ENCODE data around the gene MRGPRE.

Gene MRGPRE

GRCh38 chr11:3218483-3219280 is 13.5 kb downstream of the MRGPRE start, which contains the start of gene MRGPRG:
Gene MRGPRG (minus strand): TSS chr11:3218813. CDS start chr11:3218813, 0 bp downstream.
- Histone ChIP-seq H3K4me3 (ENCODE audit: low read length) (no peak within 1 kb of the TSS), H3K36me3 (ENCODE audit: insufficient read depth, low read length) (no peaks in the 10 kb centered on the region), H3K27me3 (ENCODE audit: control insufficient read depth, insufficient read depth, low read length) (peaks cover 62% of the 10 kb centered on the region), H3K4me2 (ENCODE audit: low read length) (no peak within 1 kb of the TSS), H3K4me1 (ENCODE audit: control insufficient read depth, insufficient read depth, low read length) (no peaks in the 10 kb centered on the region), H3K9me3 (replicated peaks; ENCODE audit: low read length) (no peaks in the 10 kb centered on the region), H3K9ac (ENCODE audit: low read depth, low read length) (no peak within 1 kb of the TSS)

- Histone ChIP-seq H3K36me3 (ENCODE audit: insufficient read depth, low read length) (no peaks in the 10 kb centered on the region), H3K27me3 (ENCODE audit: control insufficient read depth, insufficient read depth, low read length) (peaks cover 60% of the 10 kb centered on the region), H3K4me1 (ENCODE audit: control insufficient read depth, insufficient read depth, low read length) (no peaks in the 10 kb centered on the region), H3K4me2 (ENCODE audit: low read length) (no peak overlapping the region), H3K9ac (ENCODE audit: low read depth, low read length) (no peak overlapping the region), H3K4me3 (ENCODE audit: low read length) (no peak overlapping the region), H3K9me3 (replicated peaks; ENCODE audit: low read length) (no peaks in the 10 kb centered on the region)
These were observed 14.3 kb downstream of the MRGPRE start for GRCh38 chr11:3217818-3218482.

GRCh38 chr11:3216027-3216525 is 16.1 kb downstream of the MRGPRE start:
- Histone ChIP-seq H3K9ac (ENCODE audit: low read depth, low read length) (no peak overlapping the region), H3K27me3 (ENCODE audit: control insufficient read depth, insufficient read depth, low read length) (peaks cover 49% of the 10 kb centered on the region), H3K9me3 (replicated peaks; ENCODE audit: low read length) (no peaks in the 10 kb centered on the region), H3K36me3 (ENCODE audit: insufficient read depth, low read length) (no peaks in the 10 kb centered on the region), H3K4me3 (ENCODE audit: low read length) (no peak overlapping the region), H3K4me2 (ENCODE audit: low read length) (no peak overlapping the region), H3K4me1 (ENCODE audit: control insufficient read depth, insufficient read depth, low read length) (no peaks in the 10 kb centered on the region)

- no peak overlapping the region for H3K4me3 ChIP-seq (ENCODE audit: low read length)
- H3K27me3 ChIP-seq (ENCODE audit: control insufficient read depth, insufficient read depth, low read length), result peaks cover 43% of the 10 kb centered on the region
- no peaks in the 10 kb centered on the region for H3K36me3 ChIP-seq (ENCODE audit: insufficient read depth, low read length)
- no peak overlapping the region for H3K9ac ChIP-seq (ENCODE audit: low read depth, low read length)
- no peaks in the 10 kb centered on the region for H3K4me1 ChIP-seq (ENCODE audit: control insufficient read depth, insufficient read depth, low read length)
- no peaks in the 10 kb centered on the region for H3K9me3 ChIP-seq (replicated peaks; ENCODE audit: low read length)
- no peak overlapping the region for H3K4me2 ChIP-seq (ENCODE audit: low read length)
These were observed 16.7 kb downstream of the MRGPRE start for GRCh38 chr11:3215346-3216026.

GRCh38 chr11:3214420-3214699 is 17.9 kb downstream of the MRGPRE start:
- H3K36me3 ChIP-seq (ENCODE audit: insufficient read depth, low read length), result no peaks in the 10 kb centered on the region
- H3K4me2 ChIP-seq (ENCODE audit: low read length), result no peak overlapping the region
- H3K4me3 ChIP-seq (ENCODE audit: low read length), result no peak overlapping the region
- peaks cover 35% of the 10 kb centered on the region for H3K27me3 ChIP-seq (ENCODE audit: control insufficient read depth, insufficient read depth, low read length)
- H3K4me1 ChIP-seq (ENCODE audit: control insufficient read depth, insufficient read depth, low read length), result no peaks in the 10 kb centered on the region
- H3K9me3 ChIP-seq (replicated peaks; ENCODE audit: low read length), result no peaks in the 10 kb centered on the region
- no peak overlapping the region for H3K9ac ChIP-seq (ENCODE audit: low read depth, low read length)

GRCh38 chr11:3213659-3214419 is 18.4 kb downstream of the MRGPRE start:
- Histone ChIP-seq H3K4me3 (ENCODE audit: low read length) (no peak overlapping the region), H3K4me1 (ENCODE audit: control insufficient read depth, insufficient read depth, low read length) (no peaks in the 10 kb centered on the region), H3K27me3 (ENCODE audit: control insufficient read depth, insufficient read depth, low read length) (peaks cover 35% of the 10 kb centered on the region), H3K9ac (ENCODE audit: low read depth, low read length) (no peak overlapping the region), H3K9me3 (replicated peaks; ENCODE audit: low read length) (no peaks in the 10 kb centered on the region), H3K36me3 (ENCODE audit: insufficient read depth, low read length) (no peaks in the 10 kb centered on the region), H3K4me2 (ENCODE audit: low read length) (no peak overlapping the region)

GRCh38 chr11:3208272-3208671 is 23.9 kb downstream of the MRGPRE start:
- Histone ChIP-seq H3K4me1 (ENCODE audit: control insufficient read depth, insufficient read depth, low read length) (no peaks in the 10 kb centered on the region), H3K4me2 (ENCODE audit: low read length) (no peak overlapping the region), H3K9ac (ENCODE audit: low read depth, low read length) (no peak overlapping the region), H3K27me3 (ENCODE audit: control insufficient read depth, insufficient read depth, low read length) (peaks cover 42% of the 10 kb centered on the region), H3K4me3 (ENCODE audit: low read length) (no peak overlapping the region), H3K36me3 (ENCODE audit: insufficient read depth, low read length) (no peaks in the 10 kb centered on the region), H3K9me3 (replicated peaks; ENCODE audit: low read length) (no peaks in the 10 kb centered on the region)

- no peaks in the 10 kb centered on the region for H3K9me3 ChIP-seq (replicated peaks; ENCODE audit: low read length)
- no peak overlapping the region for H3K9ac ChIP-seq (ENCODE audit: low read depth, low read length)
- H3K4me2 ChIP-seq (ENCODE audit: low read length), result no peak overlapping the region
- H3K27me3 ChIP-seq (ENCODE audit: control insufficient read depth, insufficient read depth, low read length), result peaks cover 43% of the 10 kb centered on the region
- H3K4me1 ChIP-seq (ENCODE audit: control insufficient read depth, insufficient read depth, low read length), result no peaks in the 10 kb centered on the region
- H3K4me3 ChIP-seq (ENCODE audit: low read length), result no peak overlapping the region
- no peaks in the 10 kb centered on the region for H3K36me3 ChIP-seq (ENCODE audit: insufficient read depth, low read length)
These were observed 24.6 kb downstream of the MRGPRE start for GRCh38 chr11:3207526-3208189.

- no peaks in the 10 kb centered on the region for H3K9me3 ChIP-seq (replicated peaks; ENCODE audit: low read length)
- no peak overlapping the region for H3K4me2 ChIP-seq (ENCODE audit: low read length)
- H3K9ac ChIP-seq (ENCODE audit: low read depth, low read length), result no peak overlapping the region
- H3K4me1 ChIP-seq (ENCODE audit: control insufficient read depth, insufficient read depth, low read length), result no peaks in the 10 kb centered on the region
- no peak overlapping the region for H3K4me3 ChIP-seq (ENCODE audit: low read length)
- no peaks in the 10 kb centered on the region for H3K36me3 ChIP-seq (ENCODE audit: insufficient read depth, low read length)
- H3K27me3 ChIP-seq (ENCODE audit: control insufficient read depth, insufficient read depth, low read length), result peaks cover 47% of the 10 kb centered on the region
These were observed 25.4 kb downstream of the MRGPRE start for GRCh38 chr11:3206922-3207204.

- H3K4me1 ChIP-seq (ENCODE audit: control insufficient read depth, insufficient read depth, low read length), result no peaks in the 10 kb centered on the region
- H3K9me3 ChIP-seq (replicated peaks; ENCODE audit: low read length), result no peaks in the 10 kb centered on the region
- no peak overlapping the region for H3K4me3 ChIP-seq (ENCODE audit: low read length)
- no peak overlapping the region for H3K9ac ChIP-seq (ENCODE audit: low read depth, low read length)
- H3K4me2 ChIP-seq (ENCODE audit: low read length), result no peak overlapping the region
- H3K36me3 ChIP-seq (ENCODE audit: insufficient read depth, low read length), result no peaks in the 10 kb centered on the region
- H3K27me3 ChIP-seq (ENCODE audit: control insufficient read depth, insufficient read depth, low read length), result peaks cover 53% of the 10 kb centered on the region
These were observed 25.9 kb downstream of the MRGPRE start for GRCh38 chr11:3206156-3206921.
